Pons (tissue), 1 donor: ENCODE measurements around the gene OGFR.

Experiments
- DNase-seq: peaks from one replicate; pipeline ENCODE4 v3.0.0-alpha.2; 2016; ENCODE audit warnings: low spot score

The OGFR gene

GRCh38 chr20:62784497-62784896 lies 20.1 kb upstream of the OGFR start:
- no peak for DNase-seq

- no peak for DNase-seq
Measured at GRCh38 chr20:62785393-62785792, 19.2 kb upstream of the OGFR start.

- DNase-seq, result no peak
Measured at GRCh38 chr20:62786157-62786556, 18.5 kb upstream of the OGFR start.

GRCh38 chr20:62787321-62787720 lies 17.3 kb upstream of the OGFR start:
- no peak for DNase-seq

- no peak for DNase-seq
Measured at GRCh38 chr20:62787866-62788265, 16.8 kb upstream of the OGFR start.

GRCh38 chr20:62788607-62789006 lies 16.0 kb upstream of the OGFR start:
- DNase-seq, result no peak

- no peak for DNase-seq
Measured at GRCh38 chr20:62790075-62790474, 14.6 kb upstream of the OGFR start.

GRCh38 chr20:62791301-62792181 lies 13.1 kb upstream of the OGFR start:
- peak; percentile 95 for DNase-seq

- DNase-seq, result no peak
Measured at GRCh38 chr20:62792182-62792939, 12.3 kb upstream of the OGFR start.

- no peak for DNase-seq
Measured at GRCh38 chr20:62792940-62793756, 11.5 kb upstream of the OGFR start.

GRCh38 chr20:62793757-62794006 lies 11.0 kb upstream of the OGFR start:
- DNase-seq, result no peak

GRCh38 chr20:62794007-62794724 lies 10.5 kb upstream of the OGFR start:
- peak; percentile 94 for DNase-seq

- DNase-seq, result no peak
Measured at GRCh38 chr20:62795023-62795761, 9.4 kb upstream of the OGFR start.

- DNase-seq, result no peak
Measured at GRCh38 chr20:62796699-62797491, 7.7 kb upstream of the OGFR start.

GRCh38 chr20:62797671-62798532 lies 6.7 kb upstream of the OGFR start:
- DNase-seq, result no peak

GRCh38 chr20:62799036-62799435 lies 5.6 kb upstream of the OGFR start:
- no peak for DNase-seq

- no peak for DNase-seq
Measured at GRCh38 chr20:62799459-62799858, 5.2 kb upstream of the OGFR start.

- DNase-seq, result no peak
Measured at GRCh38 chr20:62799873-62800272, 4.8 kb upstream of the OGFR start.
